WERI-Rb-1 (cell line): ENCODE data around the gene CERK.

Source experiments
- DNase-seq: peaks from one replicate; pipeline ENCODE4 v3.0.0-alpha.2; 2020
- H3K27ac ChIP-seq: fragments of 250-450 bp; sonication (Bioruptor Pico); 2 replicates; pipeline ENCODE4 v1.5.1; 2020; ENCODE audit warnings: mild to moderate bottlenecking, moderate library complexity
- H3K27me3 ChIP-seq: fragments of 250-450 bp; sonication (Bioruptor Pico); 2 replicates; pipeline ENCODE4 v1.5.1; 2021; ENCODE audit warnings: mild to moderate bottlenecking, low read depth, moderate library complexity; ENCODE audit not compliant: insufficient read depth, severe bottlenecking
- H3K36me3 ChIP-seq: fragments of 250-450 bp; sonication (Bioruptor Pico); 2 replicates; pipeline ENCODE4 v1.5.1; 2020; ENCODE audit warnings: mild to moderate bottlenecking, moderate library complexity
- H3K4me3 ChIP-seq: 2 replicates; pipeline ENCODE4 v1.5.1; 2011; ENCODE audit warnings: low read depth, mild to moderate bottlenecking, control low read depth, low read length
- H3K9me3 ChIP-seq: fragments of 250-450 bp; sonication (Bioruptor Pico); 2 replicates; pipeline ENCODE4 v1.5.1; 2021; ENCODE audit warnings: mild to moderate bottlenecking, moderate library complexity; ENCODE audit not compliant: severe bottlenecking
- CTCF ChIP-seq: IDR thresholded peaks from 2 replicates; pipeline ENCODE4 v1.5.1; 2011; ENCODE audit warnings: low read depth, mild to moderate bottlenecking, control low read depth, inconsistent platforms, low read length

CERK gene

GRCh38 chr22:46671824-46672432 lies 66.1 kb downstream of the CERK start:
- TF ChIP-seq CTCF = no peak
- Histone ChIP-seq H3K36me3 (peaks cover 17% of the 10 kb centered on the region), H3K27me3 (no peaks in the 10 kb centered on the region), H3K4me3 (no peak overlapping the region), H3K27ac (no peak overlapping the region), H3K9me3 (no peaks in the 10 kb centered on the region)
- no peak for DNase-seq

- Histone ChIP-seq H3K4me3 (no peak overlapping the region), H3K9me3 (no peaks in the 10 kb centered on the region), H3K36me3 (peaks cover 15% of the 10 kb centered on the region), H3K27ac (no peak overlapping the region), H3K27me3 (no peaks in the 10 kb centered on the region)
- no peak for DNase-seq
- TF ChIP-seq CTCF = no peak
Observed at GRCh38 chr22:46669201-46669600, 68.9 kb downstream of the CERK start.

- Histone ChIP-seq H3K9me3 (no peaks in the 10 kb centered on the region), H3K27me3 (no peaks in the 10 kb centered on the region), H3K36me3 (peaks cover 15% of the 10 kb centered on the region), H3K4me3 (no peak overlapping the region), H3K27ac (no peak overlapping the region)
- DNase-seq = no peak
- TF ChIP-seq CTCF = no peak
Observed at GRCh38 chr22:46668116-46668515, 69.9 kb downstream of the CERK start.

- Histone ChIP-seq H3K9me3 (no peaks in the 10 kb centered on the region), H3K27ac (no peak overlapping the region), H3K36me3 (peaks cover 15% of the 10 kb centered on the region), H3K4me3 (no peak overlapping the region), H3K27me3 (no peaks in the 10 kb centered on the region)
- TF ChIP-seq CTCF = no peak
- DNase-seq = no peak
Observed at GRCh38 chr22:46667245-46667623, 70.8 kb downstream of the CERK start.

- peaks cover 15% of the 10 kb centered on the region for H3K36me3 ChIP-seq
- no peak for TF ChIP-seq CTCF
- no peaks in the 10 kb centered on the region for H3K27me3 ChIP-seq
- H3K9me3 ChIP-seq = no peaks in the 10 kb centered on the region
- H3K4me3 ChIP-seq = no peak overlapping the region
- no peak overlapping the region for H3K27ac ChIP-seq
- DNase-seq = no peak
Observed at GRCh38 chr22:46666577-46667244, 71.3 kb downstream of the CERK start.
